Breast epithelium (tissue), 4 donors: ENCODE data around the gene ALMS1. TPM values are rescaled to one million over a fixed set of nuclear protein-coding genes. Genes with fewer than 3 reads are reported as not detected.
"Not testable (repeated sequence)": the region's sequence is repeated elsewhere in the genome, so short reads cannot be mapped to it uniquely, and the experiment has no call there.

ENCODE experiments used
- DNase-seq, 2 donors: peaks; one replicate each; pipeline ENCODE4 v3.0.0-alpha.2; 2019; ENCODE audit warnings: low spot score in 2 of 2
- H3K27ac ChIP-seq, 2 donors: fragments of 200-600 bp; sonication (generic) in 1 of 2; one replicate each; pipeline ENCODE4 v1.5.1; 2016 to 2019; ENCODE audit warnings: mild to moderate bottlenecking in 1 of 2
- H3K27me3 ChIP-seq, 2 donors: fragments of 200-600 bp; sonication (generic) in 1 of 2; one replicate each; pipeline versions ENCODE4 v1.5.1 to v1.6.0; 2017 to 2019; ENCODE audit warnings: control low read depth in 1 of 2, mild to moderate bottlenecking in 1 of 2
- H3K36me3 ChIP-seq: fragments of 200-600 bp; one replicate; pipeline ENCODE4 v1.5.1; 2019
- H3K4me1 ChIP-seq, 2 donors: fragments of 200-600 bp; sonication (generic); one replicate each; pipeline ENCODE4 v1.5.1; 2016 to 2019; ENCODE audit warnings: control low read depth in 1 of 2
- H3K4me3 ChIP-seq, 3 donors: fragments of 200-600 bp; sonication (generic); 1 replicate in 2 of 3; 2 replicates in 1 of 3; pipeline ENCODE4 v1.5.1; 2016 to 2019; ENCODE audit warnings: mild to moderate bottlenecking in 3 of 3, moderate library complexity in 2 of 3
- H3K9me3 ChIP-seq, 2 donors: fragments of 200-600 bp; sonication (generic) in 1 of 2; one replicate each; pipeline ENCODE4 v1.5.1; 2016 to 2019; ENCODE audit warnings: control low read depth in 1 of 2
- CTCF ChIP-seq, 3 donors: fragments of 450-650 bp; IDR thresholded peaks; one replicate each; pipeline ENCODE4 v1.5.1; 2016 to 2017; ENCODE audit warnings: antibody characterized with exemption in 3 of 3, mild to moderate bottlenecking in 3 of 3, moderate library complexity in 3 of 3
- POLR2A ChIP-seq: fragments of 450-650 bp; IDR thresholded peaks from one replicate; pipeline ENCODE4 v1.6.1; 2016; ENCODE audit warnings: antibody characterized with exemption, mild to moderate bottlenecking, moderate library complexity
- POLR2AphosphoS5 ChIP-seq, 3 donors: sonication (generic); formaldehyde crosslinking; IDR thresholded peaks; one replicate each; pipeline ENCODE4 v1.6.1; 2017; ENCODE audit warnings: antibody characterized with exemption in 3 of 3
- intact Hi-C: fragments of 100-400 bp; cut with DNase I; formaldehyde crosslinking; loops from one replicate; pipeline ENCODE4 v1.15.1; 2023; ENCODE audit warnings: low total_unique reads
- total RNA-seq, 3 donors: library from RNA; depleted of rRNA; stranded (reverse); fragments of >200 nt; gene quantifications; one replicate each; pipeline ENCODE4 v1.1.0, GENCODE V29; 2016

ALMS1 gene
- total RNA-seq, 3 donors from 2014 or later = 38.7 to 53.1 (median 40.6) TPM

GRCh38 chr2:73528688-73529087 lies 143.1 kb downstream of the ALMS1 start:
- H3K4me1 ChIP-seq = no peaks in the 10 kb centered on the region
- TF ChIP-seq CTCF (IDR thresholded peaks at IDR 0.05) = no peak
- TF ChIP-seq POLR2A = no peak
- TF ChIP-seq POLR2AphosphoS5 (IDR thresholded peaks at IDR 0.05) = no peak
- intact Hi-C loops = no loop called here
- H3K4me3 ChIP-seq = no peak overlapping the region
- H3K27me3 ChIP-seq = no peaks in the 10 kb centered on the region
- peaks cover 11 to 43% of the 10 kb centered on the region in 2 donors for H3K9me3 ChIP-seq
- H3K27ac ChIP-seq = no peak overlapping the region
- H3K36me3 ChIP-seq = no peaks in the 10 kb centered on the region
- DNase-seq = no peak

- H3K27ac ChIP-seq, H3K4me3 ChIP-seq, DNase-seq, H3K27me3 ChIP-seq, H3K36me3 ChIP-seq, H3K4me1 ChIP-seq, intact Hi-C loops: not testable (repeated sequence)
- H3K9me3 ChIP-seq = peaks cover 9 to 34% of the 10 kb centered on the region in 2 donors
These were observed 145.1 kb downstream of the ALMS1 start for GRCh38 chr2:73530773-73531172.

GRCh38 chr2:73532381-73532780 lies 146.7 kb downstream of the ALMS1 start:
- no peak overlapping the region for H3K4me3 ChIP-seq
- H3K36me3 ChIP-seq = no peaks in the 10 kb centered on the region
- DNase-seq = no peak
- H3K27ac ChIP-seq = no peak overlapping the region
- H3K9me3 ChIP-seq = peaks cover 0 to 19% of the 10 kb centered on the region in 2 donors
- intact Hi-C loops = no loop called here
- H3K27me3 ChIP-seq = no peaks in the 10 kb centered on the region
- no peaks in the 10 kb centered on the region for H3K4me1 ChIP-seq
- TF ChIP-seq POLR2A = no peak
- TF ChIP-seq CTCF (IDR thresholded peaks at IDR 0.05) = no peak
- TF ChIP-seq POLR2AphosphoS5 (IDR thresholded peaks at IDR 0.05) = no peak

- intact Hi-C loops = no loop called here
- Histone ChIP-seq H3K36me3 (no peaks in the 10 kb centered on the region), H3K4me1 (no peaks in the 10 kb centered on the region), H3K4me3 (no peak overlapping the region), H3K27ac (no peak overlapping the region), H3K9me3 (peaks cover 0 to 10% of the 10 kb centered on the region in 2 donors), H3K27me3 (no peaks in the 10 kb centered on the region)
- no peak for DNase-seq
- TF ChIP-seq POLR2A = no peak
- TF ChIP-seq CTCF (IDR thresholded peaks at IDR 0.05) = no peak
- no peak for TF ChIP-seq POLR2AphosphoS5 (IDR thresholded peaks at IDR 0.05)
These were observed 150.7 kb downstream of the ALMS1 start for GRCh38 chr2:73536133-73536840.

GRCh38 chr2:73560875-73561274 lies 175.2 kb downstream of the ALMS1 start:
- intact Hi-C loops = not testable (repeated sequence)

GRCh38 chr2:73561422-73561821 lies 175.8 kb downstream of the ALMS1 start:
- Histone ChIP-seq H3K9me3 (no peaks in the 10 kb centered on the region), H3K4me3 (no peak overlapping the region), H3K27me3 (no peaks in the 10 kb centered on the region), H3K4me1 (no peaks in the 10 kb centered on the region), H3K27ac (no peak overlapping the region), H3K36me3 (no peaks in the 10 kb centered on the region)
- intact Hi-C loops = no loop called here
- no peak for DNase-seq
- TF ChIP-seq POLR2A (no peak), POLR2AphosphoS5 (IDR thresholded peaks at IDR 0.05) (no peak), CTCF (IDR thresholded peaks at IDR 0.05) (no peak)

More at GRCh38 chr2:73560875-73561274, 175.2 kb downstream of the ALMS1 start:
- not testable (repeated sequence) for DNase-seq, H3K27me3 ChIP-seq, H3K4me3 ChIP-seq, H3K36me3 ChIP-seq, H3K27ac ChIP-seq, H3K9me3 ChIP-seq, H3K4me1 ChIP-seq
